ENCODE measurements around the gene TEX38. TPM values are rescaled to one million over a fixed set of nuclear protein-coding genes. Genes with fewer than 3 reads are reported as not detected.

Gene TEX38
- polyA plus RNA-seq, 1 donor = 0.27 TPM

Other genes with a start within 250 kb of the TEX38 start
- gene DMBX1, start 182.0 kb upstream of the TEX38 start, polyA plus RNA-seq (ENCODE audit: insufficient read length) = not detected
- gene KNCN, start 120.2 kb upstream of the TEX38 start, polyA plus RNA-seq (ENCODE audit: insufficient read length) = 0.10 TPM
- gene MKNK1, start 67.6 kb upstream of the TEX38 start, polyA plus RNA-seq (ENCODE audit: insufficient read length) = 30.3 TPM
- 12.0 TPM for gene MOB3C, start 55.0 kb upstream of the TEX38 start, polyA plus RNA-seq (ENCODE audit: insufficient read length)
- gene ATPAF1, start 3.5 kb upstream of the TEX38 start, polyA plus RNA-seq (ENCODE audit: insufficient read length) = 49.3 TPM
- gene EFCAB14, start 47.3 kb downstream of the TEX38 start, polyA plus RNA-seq (ENCODE audit: insufficient read length) = 87.7 TPM
- not detected for gene CYP4B1, start 127.2 kb downstream of the TEX38 start, polyA plus RNA-seq (ENCODE audit: insufficient read length)